Measurements from ENCODE around the gene VTI1A.

- TF ChIP-seq CTCF (IDR thresholded peaks at IDR 0.05) (no peak), POLR2A (IDR thresholded peaks at IDR 0.05) (no peak)
Measured at GRCh38 chr10:112820320-112820719, 373.3 kb downstream of the VTI1A start.

All from esophagus squamous epithelium (tissue), 4 donors.